Medulla oblongata (tissue), 1 donor: ENCODE results near the gene YES1.
A peak's percentile ranks its signal among the peaks of the same experiment; 100 is the strongest.
"Not testable (repeated sequence)": the region's sequence is repeated elsewhere in the genome, so short reads cannot be mapped to it uniquely, and the experiment has no call there.

Experiments used
- DNase-seq: peaks from one replicate; pipeline ENCODE4 v3.0.0-alpha.2; 2015; ENCODE audit errors: extremely low spot score

The YES1 gene

GRCh38 chr18:824179-824578, 12.1 kb upstream of the YES1 start:
- DNase-seq = no peak

GRCh38 chr18:820591-821165, 8.6 kb upstream of the YES1 start:
- DNase-seq = no peak

- no peak for DNase-seq
These were observed 4.8 kb upstream of the YES1 start for GRCh38 chr18:816869-817268.

- no peak for DNase-seq
These were observed 4.1 kb upstream of the YES1 start for GRCh38 chr18:816088-816653.

- no peak for DNase-seq
These were observed 3.3 kb upstream of the YES1 start for GRCh38 chr18:815353-815752.

- no peak for DNase-seq
These were observed 2.5 kb upstream of the YES1 start for GRCh38 chr18:814300-815084.

- no peak for DNase-seq
These were observed 1.4 kb upstream of the YES1 start for GRCh38 chr18:813172-814071.

GRCh38 chr18:812376-813171, 532 bp upstream of the YES1 start:
- DNase-seq = peak; percentile 44

GRCh38 chr18:811182-811891, 705 bp downstream of the YES1 start:
- DNase-seq = peak; percentile 22

GRCh38 chr18:809985-810642, 1.9 kb downstream of the YES1 start:
- DNase-seq = no peak

- not testable (repeated sequence) for DNase-seq
These were observed 2.8 kb downstream of the YES1 start for GRCh38 chr18:809228-809627.

GRCh38 chr18:808502-808901, 3.5 kb downstream of the YES1 start:
- no peak for DNase-seq

GRCh38 chr18:808086-808485, 4.0 kb downstream of the YES1 start:
- peak; percentile 37 for DNase-seq

GRCh38 chr18:805755-806110, 6.3 kb downstream of the YES1 start:
- DNase-seq = no peak

GRCh38 chr18:805008-805754, 6.9 kb downstream of the YES1 start:
- DNase-seq = no peak

GRCh38 chr18:801137-801536, 10.9 kb downstream of the YES1 start:
- DNase-seq = no peak

GRCh38 chr18:799943-800342, 12.1 kb downstream of the YES1 start:
- no peak for DNase-seq

- DNase-seq = not testable (repeated sequence)
These were observed 16.7 kb downstream of the YES1 start for GRCh38 chr18:795383-795782.

GRCh38 chr18:789397-789796, 22.6 kb downstream of the YES1 start:
- no peak for DNase-seq

GRCh38 chr18:785242-785641, 26.8 kb downstream of the YES1 start:
- DNase-seq = no peak
